Esophagus squamous epithelium (tissue), 4 donors: ENCODE measurements around the gene DLX3.

Experiments
- POLR2A ChIP-seq, 4 donors: fragments of 450-650 bp; IDR thresholded peaks; one replicate each; pipeline ENCODE4 v1.6.1; 2017; ENCODE audit warnings: antibody characterized with exemption in 4 of 4, mild to moderate bottlenecking in 4 of 4, moderate library complexity in 3 of 4
- TF ChIP-seq, protein P1 (sequence below), 6 experiments: fragments of 450-650 bp in 4 of 6; fragments of 200-600 bp in 2 of 6; sonication (generic) in 2 of 6; IDR thresholded peaks; one replicate each; pipeline ENCODE4 v1.5.1; 2016 to 2019; ENCODE audit warnings: antibody characterized with exemption in 6 of 6, mild to moderate bottlenecking in 4 of 6, moderate library complexity in 4 of 6

DNA sequence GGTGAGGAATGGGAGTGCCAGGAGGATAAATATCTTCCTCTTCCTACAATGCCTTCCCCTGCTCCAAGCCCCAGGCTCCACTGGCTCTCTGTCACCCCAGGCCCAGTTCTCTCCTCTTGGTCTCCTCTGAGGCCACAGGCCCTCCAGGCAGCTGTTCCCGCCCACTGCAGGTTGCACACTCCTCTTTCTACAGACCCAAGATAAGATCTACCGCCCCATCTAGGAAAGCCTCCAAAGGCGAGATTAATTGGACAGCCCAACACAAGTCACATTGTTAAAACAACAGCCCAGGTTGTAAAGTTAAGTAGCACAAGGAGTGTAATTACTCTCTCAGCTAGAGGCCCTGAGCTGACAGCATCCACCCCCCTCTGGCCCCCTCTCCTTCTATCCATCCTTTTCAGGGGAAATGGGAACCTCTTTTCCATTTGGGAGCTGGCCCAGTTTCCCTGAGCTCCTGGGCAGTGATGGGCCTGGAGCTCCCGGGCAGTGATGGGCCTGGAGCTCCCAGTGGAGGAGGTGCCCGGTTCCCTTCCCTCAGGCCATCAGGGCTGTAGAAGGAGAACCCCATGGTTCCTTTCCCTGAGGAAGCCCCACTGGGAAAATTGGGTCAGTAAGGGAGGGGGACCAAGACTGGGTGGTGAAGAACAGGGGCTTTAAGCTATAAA, 18.7 kb downstream of the DLX3 start:
- TF ChIP-seq, protein P1, sequence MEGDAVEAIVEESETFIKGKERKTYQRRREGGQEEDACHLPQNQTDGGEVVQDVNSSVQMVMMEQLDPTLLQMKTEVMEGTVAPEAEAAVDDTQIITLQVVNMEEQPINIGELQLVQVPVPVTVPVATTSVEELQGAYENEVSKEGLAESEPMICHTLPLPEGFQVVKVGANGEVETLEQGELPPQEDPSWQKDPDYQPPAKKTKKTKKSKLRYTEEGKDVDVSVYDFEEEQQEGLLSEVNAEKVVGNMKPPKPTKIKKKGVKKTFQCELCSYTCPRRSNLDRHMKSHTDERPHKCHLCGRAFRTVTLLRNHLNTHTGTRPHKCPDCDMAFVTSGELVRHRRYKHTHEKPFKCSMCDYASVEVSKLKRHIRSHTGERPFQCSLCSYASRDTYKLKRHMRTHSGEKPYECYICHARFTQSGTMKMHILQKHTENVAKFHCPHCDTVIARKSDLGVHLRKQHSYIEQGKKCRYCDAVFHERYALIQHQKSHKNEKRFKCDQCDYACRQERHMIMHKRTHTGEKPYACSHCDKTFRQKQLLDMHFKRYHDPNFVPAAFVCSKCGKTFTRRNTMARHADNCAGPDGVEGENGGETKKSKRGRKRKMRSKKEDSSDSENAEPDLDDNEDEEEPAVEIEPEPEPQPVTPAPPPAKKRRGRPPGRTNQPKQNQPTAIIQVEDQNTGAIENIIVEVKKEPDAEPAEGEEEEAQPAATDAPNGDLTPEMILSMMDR (IDR thresholded peaks at IDR 0.05) = no peak
- TF ChIP-seq POLR2A (IDR thresholded peaks at IDR 0.05) = no peak
